ENCODE data around the gene USP44.
A peak's percentile ranks its signal among the peaks of the same experiment; 100 is the strongest.
"Not testable (repeated sequence)": the region's sequence is repeated elsewhere in the genome, so short reads cannot be mapped to it uniquely, and the experiment has no call there.

Gene USP44

DNA sequence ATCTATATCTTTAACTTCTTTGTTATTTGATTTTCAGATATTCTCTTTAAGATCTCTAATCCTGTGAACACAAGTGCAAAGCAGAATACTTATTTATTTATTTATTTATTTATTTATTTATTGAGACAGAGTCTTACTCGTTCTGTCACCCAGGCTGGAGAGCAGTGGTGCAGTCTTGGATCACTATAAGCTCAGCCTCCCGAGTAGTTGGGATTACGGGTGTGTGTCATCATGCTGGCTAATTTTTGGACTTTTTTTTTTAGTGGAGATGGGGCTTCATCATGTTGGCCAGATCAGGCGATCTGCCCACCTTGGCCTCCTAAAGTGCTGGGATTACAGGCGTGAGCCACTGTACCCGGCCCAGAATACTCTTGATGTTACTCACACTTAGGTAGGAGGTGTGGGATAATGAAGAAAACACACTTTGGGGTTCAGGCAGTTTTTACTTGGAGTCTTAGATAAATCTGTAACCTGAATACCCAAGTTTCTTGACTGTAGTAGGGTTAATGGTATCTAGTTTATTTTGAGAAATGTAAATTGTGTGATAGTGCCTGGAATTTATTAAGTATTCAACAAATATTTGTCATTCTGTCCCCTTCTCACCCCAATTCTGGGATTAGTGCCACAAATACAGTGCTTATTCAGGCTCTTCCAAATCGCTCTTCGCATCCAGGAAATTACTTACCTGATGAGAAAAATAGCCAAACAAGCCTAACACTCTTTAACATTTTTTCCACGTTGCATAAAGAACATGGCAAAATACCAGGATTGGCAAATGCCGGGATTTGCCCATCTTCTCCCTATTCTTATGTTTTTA, 44.4 kb downstream of the USP44 start:
- no peak for DNase-seq (ENCODE audit: low spot score)

DNA sequence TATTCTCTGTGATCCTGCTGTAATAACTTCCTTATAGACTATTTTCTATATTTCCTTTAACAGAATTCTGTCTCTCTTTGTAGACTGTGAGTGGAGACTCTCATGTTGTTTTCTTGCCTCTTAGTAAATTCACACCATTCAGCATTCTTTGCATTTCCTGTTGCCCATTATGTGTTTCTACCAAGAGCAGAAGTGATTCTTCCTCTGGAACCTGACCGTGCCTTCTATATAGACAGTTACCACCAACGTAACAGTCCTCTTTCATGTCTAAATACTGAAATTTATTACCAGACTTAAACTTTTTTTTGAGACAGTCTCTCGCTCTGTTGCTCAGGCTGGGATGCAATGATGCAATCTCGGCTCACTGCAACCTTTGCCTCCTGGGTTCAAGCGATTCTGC, 46.2 kb downstream of the USP44 start:
- no peak for DNase-seq (ENCODE audit: low spot score)

DNA sequence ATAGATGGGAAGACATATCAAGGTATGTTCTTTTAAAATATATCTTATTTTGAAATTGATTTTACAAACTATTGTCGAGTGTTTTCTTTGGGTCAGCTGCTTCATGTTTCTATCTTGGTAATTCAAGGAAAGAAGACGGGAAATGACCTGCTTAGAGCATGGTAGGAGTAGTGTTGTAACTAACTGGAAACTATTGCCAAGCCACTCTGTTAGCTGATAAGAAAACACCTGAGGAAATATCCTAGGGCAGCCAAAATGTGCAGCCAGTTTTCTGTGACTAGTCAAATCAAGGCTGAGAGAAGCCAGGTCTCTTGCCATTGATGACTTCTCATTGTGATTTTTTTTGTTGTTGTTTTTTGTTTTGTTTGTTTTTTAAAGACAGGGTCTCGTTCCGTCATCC, 47.1 kb downstream of the USP44 start:
- no peak for DNase-seq (ENCODE audit: low spot score)

DNA sequence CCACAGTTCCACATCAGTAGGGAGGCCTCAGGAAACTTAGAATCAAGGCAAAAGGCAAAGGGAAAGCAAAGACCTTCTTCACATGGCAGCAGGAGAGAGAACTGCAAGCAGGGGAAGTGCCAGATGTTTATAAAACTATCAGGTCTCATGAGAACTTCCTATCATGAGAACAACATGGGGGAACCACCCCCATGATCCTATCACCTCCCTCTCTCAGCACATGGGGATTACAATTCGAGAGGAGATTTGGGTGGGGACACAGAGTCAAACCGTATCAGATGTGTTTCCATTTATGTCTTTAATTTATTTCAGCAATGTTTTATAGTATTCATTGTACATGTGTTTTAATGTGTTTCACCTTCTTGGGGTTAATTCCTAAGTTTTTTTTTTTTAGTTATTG, 51.5 kb downstream of the USP44 start:
- DNase-seq (ENCODE audit: low spot score), result no peak

DNA sequence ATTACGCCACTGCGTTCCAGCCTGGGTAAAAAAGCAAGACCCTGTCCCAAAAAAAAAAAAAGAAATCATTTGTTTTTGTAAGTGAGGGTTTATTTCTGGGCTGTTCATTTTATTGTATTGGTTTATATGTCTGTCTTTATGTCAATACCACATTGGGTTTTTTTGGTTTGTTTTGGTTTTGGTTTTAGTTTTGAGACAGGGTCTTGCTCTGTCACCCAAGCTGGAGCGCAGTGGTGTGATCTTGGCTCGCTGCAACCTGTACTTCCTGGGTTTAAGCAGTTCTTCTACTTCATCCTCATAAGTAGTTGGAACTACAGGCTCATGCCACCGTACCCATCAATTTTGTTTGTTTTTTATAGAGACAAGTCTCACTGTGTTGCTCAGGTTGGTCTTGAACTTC, 52.3 kb downstream of the USP44 start:
- no peak for DNase-seq (ENCODE audit: low spot score)

DNA sequence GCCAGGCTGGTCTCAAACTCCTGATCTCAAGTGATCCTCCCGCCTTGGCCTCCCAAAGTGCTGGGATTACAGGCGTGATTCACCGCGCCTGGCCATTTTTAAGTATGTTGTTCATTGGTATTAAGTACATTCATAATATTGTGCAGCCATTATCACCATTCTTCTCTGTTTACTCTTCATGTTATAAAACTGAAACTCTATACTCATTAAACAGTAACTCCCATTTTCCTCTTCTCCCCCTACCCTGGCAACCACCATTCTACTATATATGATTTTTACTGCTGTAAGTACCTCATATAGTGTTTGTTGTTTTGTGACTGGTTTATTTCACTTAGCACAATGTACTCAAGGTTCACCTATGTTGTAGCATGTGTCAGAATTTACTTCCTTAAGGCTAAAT, 54.2 kb downstream of the USP44 start:
- no peak for DNase-seq (ENCODE audit: low spot score)

DNA sequence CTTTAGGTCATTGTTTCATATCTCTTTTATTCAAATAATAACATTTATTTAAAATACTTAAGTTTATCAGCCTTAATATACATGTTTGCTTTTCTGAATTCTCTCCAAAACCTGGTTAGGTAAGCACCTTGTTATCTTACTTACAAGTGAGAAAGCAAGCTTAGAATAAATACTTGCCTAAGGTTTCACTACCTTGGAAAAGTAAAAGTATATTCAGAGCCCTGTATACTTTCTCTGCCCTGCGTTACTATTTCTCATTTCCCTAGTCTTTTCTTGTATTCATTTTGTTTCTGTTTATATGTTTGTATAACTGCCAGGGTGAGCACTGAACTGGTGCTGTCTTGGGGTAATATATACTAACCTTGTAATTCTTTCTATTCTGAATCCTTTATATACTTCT, 55.8 kb downstream of the USP44 start:
- DNase-seq (ENCODE audit: low spot score), result no peak

DNA sequence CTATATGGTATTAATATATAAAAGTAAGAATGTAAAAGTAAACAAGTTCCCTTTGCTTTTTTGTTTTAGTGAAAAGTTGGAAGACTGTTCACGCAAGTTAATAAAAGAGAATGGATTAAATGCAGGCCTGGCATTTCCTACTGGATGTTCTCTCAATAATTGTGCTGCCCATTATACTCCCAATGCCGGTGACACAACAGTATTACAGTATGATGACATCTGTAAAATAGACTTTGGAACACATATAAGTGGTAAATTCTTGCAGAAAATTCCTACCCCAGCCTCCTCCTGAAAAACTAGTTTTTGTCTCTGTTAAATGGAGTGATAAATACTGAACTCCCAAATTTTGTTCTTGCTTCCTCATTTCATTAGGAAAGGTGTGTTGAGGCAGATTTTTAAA, 56.4 kb downstream of the USP44 start:
- DNase-seq (ENCODE audit: low spot score), result no peak

DNA sequence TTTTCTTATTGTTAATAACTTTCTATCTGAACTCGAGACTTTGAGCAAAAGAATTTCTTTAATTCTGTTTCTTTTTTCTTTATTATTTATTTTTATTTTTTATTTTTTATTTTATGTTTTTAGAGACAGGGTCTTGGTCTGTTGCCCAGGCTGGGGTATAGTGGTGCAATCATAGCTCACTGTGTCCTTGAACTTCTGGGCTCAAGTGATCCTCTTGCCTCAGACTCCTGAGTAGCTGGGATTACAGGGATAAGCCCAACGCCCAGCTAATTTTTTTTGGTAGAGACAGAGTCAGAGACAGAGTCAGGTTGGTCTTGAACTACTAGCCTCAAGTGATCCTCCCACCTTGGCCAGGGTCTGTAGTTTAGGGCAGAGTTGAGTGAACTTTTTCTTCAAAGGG, 58.8 kb downstream of the USP44 start:
- no peak for DNase-seq (ENCODE audit: low spot score)

DNA sequence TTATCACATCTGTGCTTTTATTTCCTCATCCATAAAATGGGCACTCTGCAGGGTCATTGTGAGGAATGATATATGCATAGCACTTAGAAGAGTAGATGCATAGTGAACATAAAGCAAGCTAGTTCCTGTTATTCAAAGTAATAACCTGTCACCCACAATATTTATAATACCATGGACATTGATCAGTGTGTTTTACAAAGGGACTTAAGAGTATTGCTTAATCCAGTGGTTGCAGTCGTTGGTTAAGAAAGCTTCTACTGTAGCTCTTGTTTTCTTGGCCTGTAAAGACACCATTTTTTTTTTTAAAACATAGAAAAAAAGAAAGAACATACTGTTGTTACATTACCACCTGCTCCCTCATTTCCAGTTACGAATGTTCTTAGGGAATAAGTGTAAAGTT, 64.3 kb downstream of the USP44 start:
- DNase-seq (ENCODE audit: low spot score), result no peak

DNA sequence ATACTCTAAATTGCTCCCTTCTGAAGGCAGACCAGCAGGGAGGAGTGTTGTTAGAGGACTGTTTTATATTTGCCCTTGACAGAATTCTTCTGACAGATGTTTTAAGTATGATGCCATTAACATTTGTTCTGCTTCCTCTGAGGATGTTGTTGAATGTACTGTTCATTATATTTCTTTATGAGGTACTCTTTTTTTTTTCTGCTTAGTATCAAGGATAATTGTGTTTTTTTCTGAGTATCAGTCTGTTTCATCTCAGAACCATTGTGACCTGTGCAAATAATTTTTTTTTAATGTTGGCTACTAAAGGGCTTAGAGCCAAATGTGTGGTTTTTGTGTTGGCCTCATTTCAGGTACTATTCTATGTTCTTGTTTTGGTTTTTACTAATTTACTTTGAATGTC, 66.8 kb downstream of the USP44 start:
- DNase-seq (ENCODE audit: low spot score), result no peak

DNA sequence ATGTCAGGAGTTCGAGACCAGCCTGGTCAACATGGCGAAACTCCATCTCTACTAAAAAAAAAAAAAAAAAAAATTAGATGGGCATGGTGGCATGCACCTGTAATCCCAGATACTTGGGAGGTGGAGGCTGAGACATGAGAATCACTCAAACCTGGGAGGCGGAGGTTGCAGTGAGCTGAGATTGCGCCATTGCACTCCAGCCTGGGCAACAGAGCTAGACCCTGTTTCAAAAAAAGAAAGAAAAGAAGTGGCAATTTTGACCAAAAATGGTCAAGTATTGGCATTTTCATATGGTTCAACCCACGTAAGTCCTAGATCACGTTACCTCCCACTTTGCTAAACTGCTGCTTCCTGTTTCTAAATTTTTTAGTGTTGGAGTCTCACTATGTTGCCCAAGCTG, 68.7 kb downstream of the USP44 start:
- DNase-seq (ENCODE audit: low spot score), result not testable (repeated sequence)

DNA sequence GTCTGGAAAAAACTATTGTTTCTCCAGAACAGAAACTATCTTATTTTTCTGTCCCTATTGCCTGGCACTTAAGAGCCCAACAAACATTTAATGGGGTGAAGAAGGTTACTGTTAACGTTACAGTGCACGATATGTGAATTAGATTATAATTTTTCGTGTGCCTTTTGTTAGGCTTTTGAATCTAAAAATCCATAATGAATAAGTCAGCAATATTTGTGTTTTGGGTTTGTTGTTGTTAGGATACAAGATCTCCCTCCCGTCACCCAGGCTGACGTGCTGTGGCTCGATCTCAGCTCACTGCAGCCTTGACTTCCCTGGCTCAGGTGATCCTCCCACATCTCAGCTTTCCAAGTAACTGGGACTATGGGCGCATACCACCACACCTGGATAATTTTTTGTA, 69.4 kb downstream of the USP44 start:
- DNase-seq (ENCODE audit: low spot score), result no peak

DNA sequence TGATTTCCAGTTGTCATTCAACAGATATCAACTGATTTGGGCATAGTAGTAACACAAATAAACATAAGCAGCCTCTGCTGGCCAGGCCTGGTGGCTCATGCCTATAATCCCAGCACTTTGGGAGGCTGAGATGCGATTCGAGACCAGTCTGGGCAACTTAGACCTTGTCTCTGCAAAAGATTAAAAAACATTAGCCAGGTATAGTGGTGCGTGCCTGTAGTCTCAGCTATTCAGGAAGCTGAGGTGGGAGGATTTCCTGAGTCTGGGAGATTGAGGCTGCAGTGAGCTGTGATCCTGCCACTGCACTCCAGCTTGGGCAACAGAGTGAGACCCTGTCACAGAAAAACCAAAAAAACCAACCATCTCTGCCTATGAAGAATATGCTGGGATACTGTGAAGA, 70.2 kb downstream of the USP44 start:
- DNase-seq (ENCODE audit: low spot score), result no peak

DNA sequence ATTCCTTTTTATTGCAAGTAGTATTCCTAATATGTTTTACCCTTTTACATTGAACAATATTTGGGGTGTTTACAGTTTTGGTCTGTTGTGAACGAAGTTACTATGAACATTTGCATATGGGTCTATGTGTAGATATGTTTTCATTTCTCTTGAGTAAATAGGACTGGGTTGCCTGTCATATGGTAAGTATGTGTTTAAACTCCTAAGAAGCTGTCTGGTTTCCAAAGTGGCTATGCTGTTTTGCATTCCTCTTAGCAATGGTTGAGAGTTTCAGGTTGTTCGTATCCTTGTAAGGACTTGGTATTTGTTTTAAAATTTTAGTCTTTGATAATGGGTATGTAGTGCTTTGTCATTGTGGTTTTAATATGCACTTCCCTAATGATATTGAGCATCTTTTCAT, 71.0 kb downstream of the USP44 start:
- no peak for DNase-seq (ENCODE audit: low spot score)

DNA sequence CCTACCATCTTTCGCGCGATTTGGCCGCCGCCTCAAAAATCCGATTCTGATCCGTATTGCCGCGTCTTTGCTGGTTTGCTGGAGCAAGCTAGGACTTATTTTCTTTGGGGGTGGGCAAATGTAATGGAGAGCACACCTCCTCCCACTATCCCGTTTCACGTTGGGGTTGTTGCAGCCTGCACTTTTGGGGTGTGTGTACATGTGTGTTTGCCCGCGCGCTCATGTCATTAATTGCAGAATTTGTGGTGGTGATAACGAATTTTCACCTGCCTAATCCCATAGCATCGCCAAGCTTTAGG, 76.7 kb downstream of the USP44 start:
- no peak for DNase-seq (ENCODE audit: low spot score)

DNA sequence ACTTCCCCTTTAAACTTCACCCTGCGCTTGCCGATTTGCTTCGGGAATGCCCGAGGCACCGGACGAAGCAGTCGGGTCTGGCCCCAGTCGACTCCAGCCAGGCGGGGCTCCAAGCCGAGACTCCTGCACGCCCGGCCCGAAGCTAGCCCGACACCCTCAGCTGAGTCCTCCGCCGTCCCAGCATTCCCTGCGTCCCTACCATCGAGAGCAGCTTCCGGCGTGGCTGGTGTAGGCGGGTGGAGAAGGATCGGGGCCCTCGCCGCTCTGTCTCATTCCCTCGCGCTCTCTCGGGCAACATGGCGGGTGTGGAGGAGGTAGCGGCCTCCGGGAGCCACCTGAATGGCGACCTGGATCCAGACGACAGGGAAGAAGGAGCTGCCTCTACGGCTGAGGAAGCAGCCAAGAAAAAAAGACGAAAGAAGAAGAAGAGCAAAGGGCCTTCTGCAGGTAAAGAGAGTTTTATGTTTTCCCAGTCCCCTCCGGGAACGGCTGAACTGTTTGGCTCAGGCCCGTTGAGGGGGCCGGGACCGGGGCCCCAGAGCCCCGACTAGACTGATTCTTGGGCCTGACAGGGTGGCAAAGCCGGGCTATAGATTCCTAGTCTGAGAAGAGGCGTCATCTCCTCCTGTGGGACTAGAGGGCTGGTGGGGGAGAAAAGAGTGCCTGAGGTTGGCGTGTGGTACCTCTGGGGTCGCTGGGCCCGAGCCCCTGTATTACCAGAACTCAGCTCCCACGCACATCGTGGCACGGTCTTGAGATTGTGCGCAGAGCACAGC, 77.2 kb downstream of the USP44 start, which contains the start of gene METAP2:
TSS of gene METAP2 (plus strand) at position 269 of the 776 bp plus-strand sequence. CDS start at position 297, 28 bp downstream.
- peak; percentile 98 for DNase-seq (ENCODE audit: low spot score)

DNA sequence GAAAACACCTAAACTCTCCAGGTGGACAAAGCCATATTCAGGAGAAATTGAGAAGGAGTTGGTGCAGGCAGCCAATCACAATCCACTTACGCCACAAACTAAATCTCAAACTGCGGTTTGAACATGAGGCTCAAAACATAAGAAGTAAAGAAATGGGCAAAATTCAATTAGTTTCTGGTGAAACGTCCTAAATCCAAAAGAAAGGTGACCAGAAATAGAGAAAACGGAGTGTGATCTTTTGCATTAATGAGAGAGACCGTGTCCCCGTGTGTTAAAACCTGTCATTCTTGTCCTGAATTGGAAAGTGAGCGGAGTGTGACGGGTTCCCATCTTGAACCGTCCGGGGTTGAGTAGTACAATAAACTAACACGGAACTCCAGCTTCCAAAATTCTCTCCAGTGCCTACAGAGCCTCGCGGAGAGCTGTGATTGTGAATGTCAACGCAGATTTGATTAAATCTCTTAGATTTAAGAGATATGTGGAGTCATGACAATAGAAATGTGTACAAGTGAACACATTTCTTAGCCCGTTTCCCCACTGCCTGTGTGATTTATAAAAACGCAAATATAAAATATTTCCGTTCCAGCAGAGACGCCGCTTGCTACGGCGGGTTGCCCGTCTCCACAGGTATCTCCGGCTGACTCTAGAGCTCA, 77.9 kb downstream of the USP44 start:
- peak; percentile 46 for DNase-seq (ENCODE audit: low spot score)

DNA sequence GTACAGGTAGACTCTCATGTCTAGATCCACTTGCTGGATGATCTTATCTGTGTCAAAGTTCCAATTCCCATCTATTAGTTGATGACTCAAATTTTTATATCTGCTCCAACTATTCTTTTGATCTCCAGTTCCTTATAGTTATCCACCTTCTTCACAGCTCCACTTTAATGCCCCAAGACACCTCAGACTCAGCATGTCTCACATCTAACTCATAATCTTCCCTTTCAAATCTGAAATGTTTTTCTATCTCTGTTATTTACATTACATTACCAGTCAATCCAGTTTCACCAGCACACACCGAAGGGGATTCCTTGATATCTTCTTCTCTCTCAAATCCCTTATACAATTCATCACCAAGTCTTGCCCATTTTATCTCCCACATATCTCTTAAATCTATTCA, 81.0 kb downstream of the USP44 start:
- DNase-seq (ENCODE audit: low spot score), result no peak
